HG03108 (cell line): ENCODE measurements around the gene SPATS2L.

Experiments used
- ATAC-seq: cut with Tn5 transposase; IDR thresholded peaks from one replicate; pipeline ENCODE4 v1.9.1; 2021; ENCODE audit warnings: moderate library complexity; ENCODE audit not compliant: unreplicated experiment

SPATS2L gene

GRCh38 chr2:200373973-200374416, 67.5 kb downstream of the SPATS2L start:
- ATAC-seq = peak; percentile 86

DNA sequence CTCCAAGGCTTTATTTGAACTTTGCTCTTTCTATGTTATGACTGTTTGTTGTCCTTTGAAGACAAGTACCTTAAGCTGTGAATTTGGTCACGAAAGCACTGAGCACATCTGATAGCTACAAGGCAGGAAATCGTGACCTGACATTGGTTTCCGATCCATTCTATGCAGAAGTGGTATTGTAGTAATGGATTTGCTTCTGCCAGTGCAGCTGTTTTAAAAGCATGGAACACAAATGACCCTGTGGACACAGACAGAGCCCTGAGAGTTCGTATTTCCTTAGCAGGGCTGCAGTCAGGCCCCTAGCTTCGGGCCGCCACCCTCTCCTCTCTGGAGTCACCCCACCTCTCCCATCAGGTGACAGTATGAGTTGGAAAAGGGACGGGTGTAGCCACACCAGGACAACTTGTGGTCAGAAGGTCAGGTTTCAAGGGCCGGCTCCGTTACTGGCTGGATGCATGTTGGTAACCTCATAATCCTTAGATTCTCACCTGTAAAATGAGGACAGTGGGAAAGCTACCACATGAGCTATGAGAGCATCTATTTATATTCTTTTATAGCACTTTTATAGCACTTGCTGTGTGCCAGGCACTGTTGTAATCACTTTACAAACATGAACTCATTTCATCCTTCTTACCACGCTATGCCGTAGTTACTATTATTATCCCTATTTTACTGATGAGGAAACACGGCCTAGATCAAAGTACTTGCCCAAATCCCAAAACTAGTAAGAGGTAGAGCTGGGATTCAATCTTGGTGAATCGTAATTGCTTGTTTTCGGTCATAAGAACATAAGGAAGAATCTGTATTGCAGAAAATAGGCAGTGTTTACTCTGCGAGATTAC, 70.2 kb downstream of the SPATS2L start:
- ATAC-seq = no peak

- ATAC-seq = no peak
These were observed 71.2 kb downstream of the SPATS2L start for GRCh38 chr2:200377355-200378336.

- ATAC-seq = no peak
These were observed 72.3 kb downstream of the SPATS2L start for GRCh38 chr2:200378652-200379290.

GRCh38 chr2:200379481-200380090, 73.1 kb downstream of the SPATS2L start:
- ATAC-seq = no peak

- ATAC-seq = no peak
These were observed 73.6 kb downstream of the SPATS2L start for GRCh38 chr2:200380091-200380561.

GRCh38 chr2:200380833-200381542, 74.5 kb downstream of the SPATS2L start:
- no peak for ATAC-seq

DNA sequence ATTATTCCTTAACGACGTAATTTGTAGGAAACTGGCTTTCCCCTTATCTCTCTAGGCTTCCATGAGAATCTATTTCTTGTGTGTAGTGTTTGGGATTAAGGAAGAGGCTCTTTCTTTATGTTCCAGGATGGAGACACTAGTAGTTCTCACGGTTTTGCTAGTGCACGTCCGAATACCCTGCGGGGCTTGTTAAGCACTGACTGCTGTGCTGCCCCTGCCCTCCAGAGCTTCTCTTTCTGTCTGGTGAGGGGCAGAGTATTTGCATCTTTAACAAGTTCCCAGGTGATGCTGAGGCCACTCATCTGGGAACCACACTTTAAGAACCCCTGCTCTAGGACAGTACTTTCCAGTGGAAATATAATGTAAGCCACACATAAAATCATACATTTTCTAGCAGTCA, 76.4 kb downstream of the SPATS2L start:
- no peak for ATAC-seq

- ATAC-seq = peak; percentile 62
These were observed 77.1 kb downstream of the SPATS2L start for GRCh38 chr2:200383380-200384110.

DNA sequence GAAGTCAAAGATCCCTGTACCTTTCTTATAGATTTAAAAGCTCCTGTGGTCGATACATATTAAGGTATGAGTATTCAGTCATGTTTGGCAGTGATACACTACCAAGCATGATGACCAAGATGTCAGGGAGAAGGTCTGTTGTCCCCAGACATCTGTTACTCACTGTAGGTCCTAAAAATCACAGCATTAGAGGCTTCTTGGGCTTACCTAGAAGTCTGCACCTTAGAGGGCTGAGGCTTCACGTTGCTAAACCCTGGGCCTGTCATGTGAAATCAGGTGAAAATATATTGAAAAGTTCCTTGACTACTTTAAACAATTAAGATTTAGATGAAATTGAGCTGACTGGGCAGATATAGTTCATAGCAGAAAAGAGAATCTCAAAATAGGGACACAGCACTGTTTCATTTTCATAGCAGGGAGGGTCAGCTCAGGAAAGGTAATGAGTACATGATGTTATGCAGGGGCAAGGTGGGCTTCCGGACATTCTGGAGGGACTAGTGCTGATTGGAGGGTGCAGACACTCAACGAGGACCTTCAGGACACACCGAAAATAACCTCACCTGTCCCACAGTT, 78.7 kb downstream of the SPATS2L start:
- ATAC-seq = no peak

GRCh38 chr2:200393191-200393590, 86.7 kb downstream of the SPATS2L start:
- ATAC-seq = no peak

DNA sequence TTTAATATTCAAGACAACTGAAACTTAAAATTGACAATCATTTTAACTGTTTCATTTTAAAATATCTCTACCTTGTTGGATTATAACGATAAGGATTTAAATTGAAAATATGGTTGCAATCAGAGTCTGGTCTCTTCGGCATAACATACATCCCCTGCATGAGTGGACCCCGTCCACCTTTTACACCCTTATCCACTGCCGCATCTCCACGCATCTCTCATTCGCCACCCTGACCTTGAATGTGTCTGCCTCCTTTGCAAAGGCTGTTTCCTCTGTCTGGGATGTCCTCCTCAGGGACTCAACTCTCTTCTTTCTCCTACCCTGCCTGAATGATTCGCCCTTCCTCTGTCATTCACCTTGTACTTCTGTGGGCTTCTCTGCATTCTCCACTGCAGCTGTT, 87.6 kb downstream of the SPATS2L start:
- ATAC-seq = no peak

GRCh38 chr2:200396781-200397242, 90.3 kb downstream of the SPATS2L start:
- no peak for ATAC-seq

- no peak for ATAC-seq
These were observed 91.3 kb downstream of the SPATS2L start for GRCh38 chr2:200397785-200398184.

DNA sequence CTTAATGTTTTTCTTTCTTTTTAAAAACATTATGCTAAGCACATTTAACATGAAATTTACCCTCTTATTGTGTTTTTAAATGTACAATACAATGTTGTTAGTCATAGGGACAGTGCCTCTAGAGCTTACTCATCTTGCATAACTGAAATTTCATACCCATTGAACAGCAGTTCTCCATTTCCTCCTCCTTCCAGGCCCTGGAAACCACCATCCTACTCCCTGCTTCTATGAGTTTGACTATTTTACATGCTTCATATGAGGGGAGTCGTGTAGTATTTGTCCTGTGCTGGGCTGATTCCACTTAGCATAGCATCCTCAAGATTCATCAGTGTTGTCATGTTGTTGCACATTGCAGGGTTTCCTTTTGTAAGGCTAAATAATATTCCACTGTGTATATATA, 92.6 kb downstream of the SPATS2L start:
- ATAC-seq = no peak

- ATAC-seq = no peak
These were observed 93.1 kb downstream of the SPATS2L start for GRCh38 chr2:200399636-200400035.

GRCh38 chr2:200403814-200404213, 97.3 kb downstream of the SPATS2L start:
- ATAC-seq = no peak

- no peak for ATAC-seq
These were observed 98.1 kb downstream of the SPATS2L start for GRCh38 chr2:200404615-200405014.
